HG03469 (cell line): Measurements from ENCODE around the gene CD276.

Experiments
- ATAC-seq: cut with Tn5 transposase; IDR thresholded peaks from one replicate; pipeline ENCODE4 v1.9.1; 2021; ENCODE audit warnings: mild to moderate bottlenecking, moderate library complexity, moderate number of reproducible peaks; ENCODE audit not compliant: unreplicated experiment

CD276 gene

GRCh38 chr15:73746261-73746660 is 62.1 kb downstream of the CD276 start:
- ATAC-seq, result no peak

DNA sequence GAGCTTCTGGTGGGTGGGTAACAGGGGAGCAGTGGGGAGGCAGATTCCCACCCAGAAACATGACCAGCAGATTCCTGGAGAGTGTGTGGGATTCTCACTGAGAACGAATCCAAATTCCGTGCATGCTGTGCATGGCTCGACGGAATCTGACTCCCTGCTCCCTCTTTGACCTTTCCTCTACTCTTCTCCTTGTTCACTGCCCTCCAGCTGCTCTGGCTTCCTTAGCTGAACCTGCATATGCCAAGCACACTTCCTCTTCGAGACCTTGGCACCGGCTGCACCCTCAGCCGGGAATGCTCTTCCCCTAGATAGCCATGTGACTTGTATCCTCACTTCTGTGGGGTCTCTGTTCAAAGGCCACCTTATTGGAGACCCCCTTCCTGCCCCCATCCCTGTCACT is 62.7 kb downstream of the CD276 start:
- ATAC-seq, result no peak

DNA sequence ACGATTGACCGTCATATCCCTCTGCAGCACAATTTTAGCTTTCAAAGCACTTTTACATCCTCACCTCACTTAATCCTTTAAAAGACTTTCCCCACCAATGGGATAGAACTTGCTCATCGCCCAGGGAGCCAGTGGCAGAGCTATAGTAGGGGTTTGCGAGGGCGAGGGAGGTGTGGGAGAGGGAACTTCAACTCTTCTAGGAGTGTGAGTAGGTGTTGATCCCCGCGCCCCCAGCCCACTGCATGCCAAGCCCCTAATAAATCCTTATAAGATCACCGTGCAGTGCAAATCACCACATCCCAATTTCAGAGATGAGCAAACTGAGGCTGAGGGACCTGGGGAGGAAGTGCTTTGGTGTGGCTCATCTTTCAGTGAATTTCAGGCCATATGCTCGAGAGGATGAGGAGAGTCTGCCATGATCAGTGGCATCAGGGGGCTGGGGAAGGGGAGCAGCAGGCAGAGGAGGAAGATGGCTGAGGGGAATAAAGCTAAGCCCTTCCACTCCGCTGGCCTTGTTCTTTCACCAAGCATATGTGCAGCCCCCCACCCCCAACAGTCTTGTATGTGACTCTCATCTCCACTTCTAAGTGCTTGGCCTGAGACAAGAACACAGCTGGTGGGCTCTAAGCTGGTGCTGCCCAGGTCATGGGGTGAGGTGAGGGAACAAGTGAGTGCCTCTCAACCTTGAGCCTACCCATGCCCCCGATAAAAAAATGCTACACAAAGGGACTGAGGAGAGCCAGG is 63.8 kb downstream of the CD276 start:
- no peak for ATAC-seq

- ATAC-seq, result no peak
Measured at GRCh38 chr15:73748730-73749129, 64.5 kb downstream of the CD276 start.

DNA sequence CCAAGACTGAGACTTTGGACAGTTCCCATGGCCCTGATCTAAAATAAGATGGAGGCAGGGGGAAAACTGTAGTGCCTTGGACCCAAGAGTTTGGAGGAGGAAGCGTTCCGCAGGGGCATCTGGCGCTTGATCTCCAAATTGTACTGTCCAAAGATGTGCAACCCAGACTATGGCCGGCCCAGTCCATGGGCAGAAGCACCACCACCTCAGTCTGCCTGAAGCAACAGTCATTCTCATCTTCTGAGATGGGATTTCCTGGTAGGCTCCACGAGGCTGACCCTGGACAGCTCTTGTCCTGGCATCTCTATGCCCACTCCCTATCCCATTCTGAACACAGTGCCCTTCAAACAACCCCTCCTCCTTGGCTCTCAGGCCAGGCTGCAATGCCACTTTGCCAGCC is 65.3 kb downstream of the CD276 start:
- no peak for ATAC-seq

GRCh38 chr15:73749971-73750370 is 65.8 kb downstream of the CD276 start:
- ATAC-seq, result no peak

DNA sequence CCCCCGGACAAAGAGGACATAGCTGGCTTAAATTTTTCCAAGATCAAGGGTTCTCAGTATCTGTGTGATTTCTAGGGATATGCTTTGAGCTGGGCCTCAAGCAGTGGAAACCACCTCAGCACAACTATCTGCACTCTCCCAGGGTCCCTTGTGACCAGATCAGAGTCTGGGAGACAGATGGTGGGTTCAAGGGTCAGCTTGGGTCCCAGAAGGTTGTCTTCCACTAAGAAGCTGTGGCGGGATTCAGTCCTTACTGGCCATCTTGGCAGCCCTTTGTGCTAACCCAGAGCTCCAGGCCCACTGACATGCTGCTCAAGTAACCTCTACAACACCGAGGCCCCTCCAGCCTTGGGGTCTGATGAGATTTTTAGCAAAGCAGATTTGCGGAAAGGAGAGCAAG is 66.3 kb downstream of the CD276 start:
- ATAC-seq, result no peak

DNA sequence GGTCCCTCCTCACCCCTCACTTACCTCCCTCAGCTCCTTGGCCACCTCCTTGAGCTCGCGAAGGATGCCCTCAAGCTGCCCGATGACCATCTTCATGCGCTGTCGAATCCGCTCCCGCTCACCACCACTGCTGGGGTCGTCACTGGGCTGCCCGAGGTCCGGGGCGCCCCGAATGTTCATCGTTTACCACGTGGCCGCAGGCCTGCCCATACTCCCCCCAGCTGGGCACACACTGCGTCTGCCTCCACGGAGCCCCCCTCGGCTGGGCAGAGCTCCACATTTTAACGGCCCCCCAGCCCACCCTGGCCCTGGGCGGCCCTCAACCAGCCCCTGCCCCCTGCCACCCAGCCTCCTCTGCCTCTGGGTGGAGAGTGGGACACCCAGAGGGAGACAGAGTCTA is 66.8 kb downstream of the CD276 start:
- ATAC-seq, result no peak

DNA sequence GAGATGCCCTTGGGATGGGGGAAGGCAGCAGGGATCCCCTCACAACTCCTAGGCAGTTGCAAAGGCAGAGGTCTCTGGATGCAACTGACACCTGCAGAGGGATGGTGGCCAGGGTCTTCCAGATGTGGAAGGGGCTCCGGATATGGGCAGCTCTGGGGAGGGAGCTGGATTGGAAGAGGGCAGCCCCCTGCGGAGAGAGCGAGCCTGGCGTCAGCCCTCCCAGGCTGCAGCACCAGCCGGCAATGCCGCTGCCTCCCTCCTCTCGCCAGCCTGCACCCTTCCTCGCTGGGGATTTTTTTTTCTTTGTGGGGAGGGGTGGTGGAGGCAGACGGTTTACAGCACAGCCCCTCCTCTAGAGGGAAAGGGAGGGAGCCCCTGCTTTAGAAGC is 67.3 kb downstream of the CD276 start:
- ATAC-seq, result no peak

GRCh38 chr15:73751899-73752805 is 68.0 kb downstream of the CD276 start:
- ATAC-seq, result no peak

- no peak for ATAC-seq
Measured at GRCh38 chr15:73752806-73753193, 68.6 kb downstream of the CD276 start.

GRCh38 chr15:73753250-73754130 is 69.3 kb downstream of the CD276 start, which contains the start of gene INSYN1:
Gene INSYN1 (minus strand): TSS chr15:73753351. CDS start chr15:73751130, 2,221 bp downstream.
- no peak for ATAC-seq

- no peak for ATAC-seq
Measured at GRCh38 chr15:73754461-73754860, 70.3 kb downstream of the CD276 start.

DNA sequence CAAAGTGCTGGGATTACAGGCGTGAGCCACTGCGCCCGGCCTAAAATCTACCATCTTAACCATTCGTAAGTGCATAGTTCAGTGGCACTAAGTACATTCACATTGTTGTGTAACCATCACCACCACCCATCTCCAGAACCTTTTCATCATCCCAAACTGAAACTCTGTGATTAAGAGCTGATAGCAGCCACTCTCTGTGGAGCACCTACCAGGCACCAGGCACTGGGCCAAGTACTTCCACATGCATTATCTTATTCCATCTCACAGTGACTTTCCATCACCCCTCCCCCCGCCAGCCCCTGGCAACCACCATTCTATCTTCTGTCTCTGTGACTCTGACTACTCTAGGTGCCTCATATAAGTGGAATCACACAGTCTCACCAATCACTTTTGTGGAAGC is 71.3 kb downstream of the CD276 start:
- no peak for ATAC-seq

- no peak for ATAC-seq
Measured at GRCh38 chr15:73755946-73756345, 71.8 kb downstream of the CD276 start.

GRCh38 chr15:73756390-73756789 is 72.2 kb downstream of the CD276 start:
- no peak for ATAC-seq

DNA sequence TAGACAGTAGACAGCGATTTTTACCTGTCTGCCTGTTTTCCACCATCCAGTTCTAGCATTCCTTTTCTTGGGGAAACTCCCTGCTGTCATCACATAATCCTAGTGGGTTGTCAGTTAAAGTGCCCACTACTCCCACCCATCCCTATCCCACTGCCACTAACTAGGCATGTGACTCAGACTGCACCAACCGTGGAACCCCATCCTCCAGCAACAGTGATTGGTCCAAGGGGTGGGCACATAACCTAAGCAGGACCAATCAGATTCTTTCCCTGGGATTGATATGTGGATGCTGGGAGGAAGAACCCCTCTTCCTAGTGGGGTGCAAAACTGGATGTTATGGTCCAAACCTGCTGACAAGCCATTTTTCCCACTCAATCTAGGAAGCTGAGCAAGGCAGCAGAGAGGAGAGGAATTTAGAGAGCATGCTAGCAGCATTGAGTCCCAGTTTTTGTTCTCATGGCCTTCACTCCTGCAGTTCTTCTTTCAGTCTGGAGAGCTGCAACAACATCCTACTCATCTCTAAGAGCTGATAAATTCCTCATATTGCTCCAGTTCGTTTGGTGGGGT is 72.8 kb downstream of the CD276 start:
- no peak for ATAC-seq

DNA sequence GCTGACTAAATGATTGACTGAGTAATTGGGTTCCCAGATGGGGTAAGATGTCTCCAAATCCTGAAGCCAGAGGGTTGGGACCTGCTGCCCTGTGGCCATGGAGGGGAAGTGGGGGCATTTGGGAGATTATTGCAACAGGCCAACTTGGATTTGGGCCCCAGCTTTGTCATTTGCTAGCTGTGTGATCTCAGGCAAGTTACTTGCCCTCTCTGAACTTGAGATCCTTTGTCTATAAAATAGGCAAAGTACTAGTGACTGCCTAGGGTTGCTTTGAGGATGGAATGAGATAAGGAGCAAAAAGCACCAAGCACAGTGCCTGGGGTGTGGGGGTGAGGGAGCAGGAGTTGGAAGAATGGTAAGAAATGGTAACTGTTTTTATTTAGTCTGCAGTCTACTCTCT is 73.4 kb downstream of the CD276 start:
- no peak for ATAC-seq

DNA sequence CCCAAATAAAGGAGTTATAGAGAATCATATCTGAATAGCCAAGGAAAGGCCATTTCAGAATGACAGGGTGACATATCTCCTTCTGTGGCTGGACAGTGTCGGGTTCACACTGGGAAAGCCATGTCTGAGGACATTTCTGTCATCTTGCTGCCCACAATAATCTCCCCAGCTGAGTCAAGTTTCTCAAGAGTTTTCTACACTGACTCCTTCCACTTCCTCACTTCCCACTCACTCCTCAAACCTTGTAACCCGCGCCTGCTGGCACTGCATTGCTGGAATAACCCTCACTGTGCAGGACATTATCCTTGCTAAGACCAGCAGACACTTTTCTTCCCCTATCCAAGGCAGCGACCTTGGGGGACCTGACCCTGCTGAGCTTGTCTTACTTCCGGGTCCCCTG is 74.3 kb downstream of the CD276 start:
- ATAC-seq, result no peak
